Measurements from ENCODE around the gene RAB36.

Gene RAB36

DNA sequence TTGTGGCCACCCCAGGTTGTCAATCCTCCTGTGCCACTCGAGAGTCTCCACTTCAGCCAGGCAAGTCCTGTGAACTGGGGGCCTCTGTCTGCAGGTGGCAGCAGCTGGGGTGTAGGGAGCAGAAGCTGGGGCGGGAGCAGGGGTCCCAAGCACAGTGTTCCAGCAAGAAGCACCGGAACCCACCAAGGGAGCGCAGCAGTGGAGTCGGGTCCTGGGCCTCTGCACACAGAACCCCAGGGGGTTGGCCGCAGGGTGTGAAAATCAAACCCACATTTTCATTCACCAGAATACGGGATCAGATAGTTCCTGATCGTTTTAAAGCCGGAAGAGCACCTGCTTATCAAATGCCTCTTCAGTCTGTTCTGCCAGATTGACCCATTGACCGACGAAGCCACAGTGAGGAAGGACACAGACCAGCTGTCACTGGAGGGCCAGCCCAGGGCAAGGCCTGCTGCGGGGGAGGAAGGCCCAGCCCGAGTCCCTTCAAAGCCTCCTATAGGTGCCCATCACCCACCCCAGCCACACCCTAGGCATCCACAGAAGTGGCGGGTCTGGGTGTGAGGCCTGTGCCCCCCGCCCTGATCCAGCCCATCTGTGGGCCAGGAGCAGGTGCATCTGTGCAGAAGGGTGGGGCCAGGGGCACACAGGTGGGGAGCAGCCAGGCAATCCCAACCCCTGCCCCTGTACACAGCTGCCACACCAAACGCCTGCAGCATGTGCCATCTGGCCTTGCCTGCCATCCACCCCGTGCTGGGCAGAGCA, 37.6 kb upstream of the RAB36 start:
- H4K20me1 ChIP-seq (ENCODE audit: control insufficient read depth, insufficient read depth, low read depth, low read length) = no peaks in the 10 kb centered on the region
- TF ChIP-seq, protein P1, sequence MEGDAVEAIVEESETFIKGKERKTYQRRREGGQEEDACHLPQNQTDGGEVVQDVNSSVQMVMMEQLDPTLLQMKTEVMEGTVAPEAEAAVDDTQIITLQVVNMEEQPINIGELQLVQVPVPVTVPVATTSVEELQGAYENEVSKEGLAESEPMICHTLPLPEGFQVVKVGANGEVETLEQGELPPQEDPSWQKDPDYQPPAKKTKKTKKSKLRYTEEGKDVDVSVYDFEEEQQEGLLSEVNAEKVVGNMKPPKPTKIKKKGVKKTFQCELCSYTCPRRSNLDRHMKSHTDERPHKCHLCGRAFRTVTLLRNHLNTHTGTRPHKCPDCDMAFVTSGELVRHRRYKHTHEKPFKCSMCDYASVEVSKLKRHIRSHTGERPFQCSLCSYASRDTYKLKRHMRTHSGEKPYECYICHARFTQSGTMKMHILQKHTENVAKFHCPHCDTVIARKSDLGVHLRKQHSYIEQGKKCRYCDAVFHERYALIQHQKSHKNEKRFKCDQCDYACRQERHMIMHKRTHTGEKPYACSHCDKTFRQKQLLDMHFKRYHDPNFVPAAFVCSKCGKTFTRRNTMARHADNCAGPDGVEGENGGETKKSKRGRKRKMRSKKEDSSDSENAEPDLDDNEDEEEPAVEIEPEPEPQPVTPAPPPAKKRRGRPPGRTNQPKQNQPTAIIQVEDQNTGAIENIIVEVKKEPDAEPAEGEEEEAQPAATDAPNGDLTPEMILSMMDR (IDR thresholded peaks at IDR 0.05; ENCODE audit: low read depth, low read length, poor library complexity, severe bottlenecking) = no peak
- TF ChIP-seq EZH2phosphoT487 (IDR thresholded peaks at IDR 0.05; ENCODE audit: borderline replicate concordance, low read length) = no peak
- no peaks in the 10 kb centered on the region for H3K9me2 ChIP-seq (replicated peaks; ENCODE audit: control insufficient read depth, low read length)

GRCh38 chr22:23108249-23109078, 36.8 kb upstream of the RAB36 start:
- Histone ChIP-seq H3K27ac (ENCODE audit: low read depth, low read length) (no peak overlapping the region), H3K4me3 (ENCODE audit: low read length) (no peak overlapping the region), H3K79me2 (ENCODE audit: control insufficient read depth, low read length) (no peaks in the 10 kb centered on the region), H3K4me1 (ENCODE audit: control insufficient read depth, low read length) (peaks cover 5% of the 10 kb centered on the region; the same call in 1 of the 2 replicates), H3K36me3 (ENCODE audit: control insufficient read depth, low read length) (no peaks in the 10 kb centered on the region), H3F3A (ENCODE audit: control insufficient read depth, insufficient read depth) (no peaks in the 10 kb centered on the region), H3K27me3 (ENCODE audit: control insufficient read depth, low read length) (no peaks in the 10 kb centered on the region), H3K4me2 (ENCODE audit: low read length) (no peak overlapping the region), H3K9me2 (replicated peaks; ENCODE audit: control insufficient read depth, low read length) (no peaks in the 10 kb centered on the region), H3K9me3 (ENCODE audit: control insufficient read depth, insufficient read depth, low read length) (no peaks in the 10 kb centered on the region), H4K20me1 (ENCODE audit: control insufficient read depth, insufficient read depth, low read depth, low read length) (no peaks in the 10 kb centered on the region)
- TF ChIP-seq, protein P1 (IDR thresholded peaks at IDR 0.05; ENCODE audit: low read depth, low read length, poor library complexity, severe bottlenecking) = no peak
- TF ChIP-seq EZH2phosphoT487 (IDR thresholded peaks at IDR 0.05; ENCODE audit: borderline replicate concordance, low read length) = no peak

More for the DNA sequence above, 37.6 kb upstream of the RAB36 start:
- no peaks in the 10 kb centered on the region for H3K9me3 ChIP-seq (ENCODE audit: control insufficient read depth, insufficient read depth, low read length)
- H3K4me3 ChIP-seq (ENCODE audit: low read length) = no peak overlapping the region
- H3K27ac ChIP-seq (ENCODE audit: low read depth, low read length) = no peak overlapping the region
- H3K27me3 ChIP-seq (ENCODE audit: control insufficient read depth, low read length) = no peaks in the 10 kb centered on the region
- no peaks in the 10 kb centered on the region for H3K36me3 ChIP-seq (ENCODE audit: control insufficient read depth, low read length)
- no peaks in the 10 kb centered on the region for H3K79me2 ChIP-seq (ENCODE audit: control insufficient read depth, low read length)
- H3F3A ChIP-seq (ENCODE audit: control insufficient read depth, insufficient read depth) = no peaks in the 10 kb centered on the region
- H3K4me2 ChIP-seq (ENCODE audit: low read length) = no peak overlapping the region
- H3K4me1 ChIP-seq (ENCODE audit: control insufficient read depth, low read length) = peaks cover 1% of the 10 kb centered on the region; the same call in 1 of the 2 replicates

- no peaks in the 10 kb centered on the region for H4K20me1 ChIP-seq (ENCODE audit: control insufficient read depth, insufficient read depth, low read depth, low read length)
- H3K9me2 ChIP-seq (replicated peaks; ENCODE audit: control insufficient read depth, low read length) = no peaks in the 10 kb centered on the region
- no peak overlapping the region for H3K4me2 ChIP-seq (ENCODE audit: low read length)
- H3K36me3 ChIP-seq (ENCODE audit: control insufficient read depth, low read length) = no peaks in the 10 kb centered on the region
- H3F3A ChIP-seq (ENCODE audit: control insufficient read depth, insufficient read depth) = no peaks in the 10 kb centered on the region
- H3K9me3 ChIP-seq (ENCODE audit: control insufficient read depth, insufficient read depth, low read length) = no peaks in the 10 kb centered on the region
- peaks cover 5% of the 10 kb centered on the region; the same call in 1 of the 2 replicates for H3K4me1 ChIP-seq (ENCODE audit: control insufficient read depth, low read length)
- TF ChIP-seq, protein P1 (IDR thresholded peaks at IDR 0.05; ENCODE audit: low read depth, low read length, poor library complexity, severe bottlenecking) = no peak
- no peak for TF ChIP-seq EZH2phosphoT487 (IDR thresholded peaks at IDR 0.05; ENCODE audit: borderline replicate concordance, low read length)
- no peak overlapping the region for H3K4me3 ChIP-seq (ENCODE audit: low read length)
- no peaks in the 10 kb centered on the region for H3K27me3 ChIP-seq (ENCODE audit: control insufficient read depth, low read length)
- H3K27ac ChIP-seq (ENCODE audit: low read depth, low read length) = no peak overlapping the region
- no peaks in the 10 kb centered on the region for H3K79me2 ChIP-seq (ENCODE audit: control insufficient read depth, low read length)
These were observed 36.3 kb upstream of the RAB36 start for GRCh38 chr22:23109079-23109347.
